HepG2 (cell line): Measurements from ENCODE around the gene FITM2. TPM values are rescaled to one million over a fixed set of nuclear protein-coding genes. Genes with fewer than 3 reads are reported as not detected.

Experiments used
- AGO1 ChIP-seq: fragments of 200-400 bp; formaldehyde crosslinking; IDR thresholded peaks from 2 replicates; pipeline ENCODE4 v1.6.1; 2017; ENCODE audit warnings: mild to moderate bottlenecking, low read depth, low read length, moderate library complexity; ENCODE audit not compliant: poor library complexity, severe bottlenecking
- ELK4 ChIP-seq: sonication (generic); formaldehyde crosslinking; IDR thresholded peaks from 2 replicates; pipeline ENCODE4 v1.9.0; 2021; ENCODE audit warnings: missing genetic modification reagents, borderline replicate concordance
- EP300 ChIP-seq, 3 experiments: sonication (generic) in 1 of 3; formaldehyde crosslinking in 1 of 3; IDR thresholded peaks; 2 replicates each; pipeline versions ENCODE4 v1.5.1 to v1.6.1; 2011 to 2020; ENCODE audit warnings: low read depth in 2 of 3, low read length in 2 of 3, borderline replicate concordance in 1 of 3, improper control_type of control experiment in 1 of 3, mild to moderate bottlenecking in 1 of 3, missing genetic modification reagents in 1 of 3, moderate library complexity in 1 of 3
- HHEX ChIP-seq: IDR thresholded peaks from 2 replicates; pipeline ENCODE4 v1.6.1; 2016; ENCODE audit warnings: control low read depth
- KDM3A ChIP-seq: IDR thresholded peaks from 2 replicates; pipeline ENCODE4 v1.6.1; 2018; ENCODE audit warnings: low read depth, missing compliant biosample characterization
- PLSCR1 ChIP-seq: sonication (generic); formaldehyde crosslinking; IDR thresholded peaks from 2 replicates; pipeline ENCODE4 v1.5.0; 2020; ENCODE audit warnings: missing genetic modification reagents, mild to moderate bottlenecking, borderline replicate concordance
- POGZ ChIP-seq: sonication (generic); formaldehyde crosslinking; IDR thresholded peaks from 2 replicates; pipeline ENCODE4 v1.4.0; 2020; ENCODE audit warnings: mild to moderate bottlenecking, missing genetic modification reagents
- PPARG ChIP-seq: conservative IDR thresholded peaks from 2 replicates; pipeline ENCODE4 v1.6.1; 2016; ENCODE audit warnings: missing biosample characterization, missing genetic modification reagents
- RFX5 ChIP-seq: IDR thresholded peaks from 2 replicates; pipeline ENCODE4 v1.6.1; 2011; ENCODE audit warnings: low read depth, low read length, improper control_type of control experiment
- SALL1 ChIP-seq: sonication (generic); formaldehyde crosslinking; IDR thresholded peaks from 2 replicates; pipeline ENCODE4 v1.8.0; 2022; ENCODE audit warnings: mild to moderate bottlenecking, missing genetic modification reagents
- SMC3 ChIP-seq: IDR thresholded peaks from 2 replicates; pipeline ENCODE4 v1.6.1; 2011; ENCODE audit warnings: low read length, improper control_type of control experiment
- SOX13 ChIP-seq, 3 experiments: fragments of 450-650 bp in 1 of 3; sonication (generic) in 1 of 3; formaldehyde crosslinking in 1 of 3; IDR thresholded peaks in 2 of 3; conservative IDR thresholded peaks in 1 of 3; 2 replicates each; pipeline versions ENCODE4 v1.5.0 to v1.6.1; 2016 to 2020; ENCODE audit warnings: antibody characterized with exemption in 1 of 3, mild to moderate bottlenecking in 1 of 3, missing compliant biosample characterization in 1 of 3, missing genetic modification reagents in 1 of 3, moderate library complexity in 1 of 3
- SOX5 ChIP-seq: IDR thresholded peaks from 2 replicates; pipeline ENCODE4 v1.6.1; 2016; ENCODE audit warnings: borderline replicate concordance
- ZNF136 ChIP-seq: sonication (generic); formaldehyde crosslinking; IDR thresholded peaks from 2 replicates; pipeline ENCODE4 v1.8.1; 2022; ENCODE audit warnings: low read depth, mild to moderate bottlenecking, moderate library complexity, missing genetic modification reagents
- ZNF33A ChIP-seq: sonication (generic); formaldehyde crosslinking; IDR thresholded peaks from 2 replicates; pipeline ENCODE4 v1.5.1; 2020; ENCODE audit warnings: missing genetic modification reagents, mild to moderate bottlenecking, moderate library complexity, borderline replicate concordance
- ZUFSP ChIP-seq: sonication (generic); formaldehyde crosslinking; IDR thresholded peaks from 2 replicates; pipeline ENCODE4 v1.9.0; 2021; ENCODE audit warnings: missing genetic modification reagents, mild to moderate bottlenecking, borderline replicate concordance
- polyA plus RNA-seq, 8 experiments: library from polyadenylated mRNA; depleted of rRNA in 3 of 8; stranded (reverse) in 7 of 8; unstranded in 1 of 8; fragments of >200 nt; fragmentation: Illumina TruSeq in 4 of 8; extraction: Trizol in 4 of 8; gene quantifications; 2 replicates each; pipeline versions ENCODE4 v1.2.1 to v1.2.3, GENCODE V29; 2011 to 2016; ENCODE audit warnings: low read depth in 4 of 8, missing spikeins in 1 of 8, mixed read lengths in 1 of 8; ENCODE audit not compliant: insufficient read depth in 1 of 8
- total RNA-seq, 5 experiments: library from RNA; depleted of rRNA; stranded (reverse); fragments of >200 nt; fragmentation: Illumina TruSeq; extraction: Trizol; gene quantifications; 2 replicates each; pipeline ENCODE4 v1.2.3, GENCODE V29; 2016; ENCODE audit warnings: low read depth in 1 of 5
- TF ChIP-seq, protein P1 (sequence below): fragments of 450-650 bp; IDR thresholded peaks from 2 replicates; pipeline ENCODE4 v1.6.1; 2016

Gene FITM2
- total and polyA plus RNA-seq, 2 of the 13 experiments (the other 11 are each of a cell fraction or from before 2014, with no cell fraction given) = 9.6 to 24.5 TPM

GRCh38 chr20:44287272-44288097, 23.5 kb downstream of the FITM2 start (continued):
- TF ChIP-seq, protein P1, sequence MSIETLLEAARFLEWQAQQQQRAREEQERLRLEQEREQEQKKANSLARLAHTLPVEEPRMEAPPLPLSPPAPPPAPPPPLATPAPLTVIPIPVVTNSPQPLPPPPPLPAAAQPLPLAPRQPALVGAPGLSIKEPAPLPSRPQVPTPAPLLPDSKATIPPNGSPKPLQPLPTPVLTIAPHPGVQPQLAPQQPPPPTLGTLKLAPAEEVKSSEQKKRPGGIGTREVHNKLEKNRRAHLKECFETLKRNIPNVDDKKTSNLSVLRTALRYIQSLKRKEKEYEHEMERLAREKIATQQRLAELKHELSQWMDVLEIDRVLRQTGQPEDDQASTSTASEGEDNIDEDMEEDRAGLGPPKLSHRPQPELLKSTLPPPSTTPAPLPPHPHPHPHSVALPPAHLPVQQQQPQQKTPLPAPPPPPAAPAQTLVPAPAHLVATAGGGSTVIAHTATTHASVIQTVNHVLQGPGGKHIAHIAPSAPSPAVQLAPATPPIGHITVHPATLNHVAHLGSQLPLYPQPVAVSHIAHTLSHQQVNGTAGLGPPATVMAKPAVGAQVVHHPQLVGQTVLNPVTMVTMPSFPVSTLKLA = no peak
- TF ChIP-seq SOX13 (IDR thresholded peaks at IDR 0.05) = no peak
- TF ChIP-seq SOX13 (CRISPR knock-in tag; conservative IDR thresholded peaks at IDR 0.05 in 1 of 2, IDR thresholded peaks at IDR 0.05 in 1 of 2) = peak in 1 of 2 experiments; percentile 67; a peak in 2 of 4 replicates
- TF ChIP-seq SALL1 (CRISPR knock-in tag) = peak; percentile 68
- 0 out of 2 replicates have a peak, but pooled peaks have one; percentile 34 for TF ChIP-seq KDM3A
- TF ChIP-seq POGZ (CRISPR knock-in tag) = 0 out of 2 replicates have a peak, but pooled peaks have one; percentile 30
- TF ChIP-seq PLSCR1 (CRISPR knock-in tag) = no peak
- TF ChIP-seq EP300 (IDR thresholded peaks at IDR 0.05; ENCODE audit: low read depth in 2 of 2, low read length in 2 of 2) = 0 out of 4 replicates have a peak, but pooled peaks of 1 of the 2 experiments have one; percentile 18
- no peak for TF ChIP-seq EP300 (CRISPR knock-in tag; IDR thresholded peaks at IDR 0.05; ENCODE audit: borderline replicate concordance)
- TF ChIP-seq ZUFSP (CRISPR knock-in tag) = no peak
- TF ChIP-seq ZNF33A (CRISPR knock-in tag) = no peak
- TF ChIP-seq SMC3 = no peak; the same call in 1 of the 2 replicates
- TF ChIP-seq PPARG (CRISPR knock-in tag) = peak; percentile 53; the same call in 1 of the 2 replicates
- TF ChIP-seq HHEX = peak; percentile 42; the same call in 1 of the 2 replicates
- no peak for TF ChIP-seq ELK4 (CRISPR knock-in tag)
- no peak for TF ChIP-seq AGO1
- TF ChIP-seq SOX5 (CRISPR knock-in tag) = peak; percentile 36; the same call in 1 of the 2 replicates
- no peak for TF ChIP-seq RFX5
- no peak for TF ChIP-seq ZNF136 (CRISPR knock-in tag)
